LNCaP clone FGC (cell line): ENCODE data around the gene GCDH.
"Not testable (repeated sequence)": the region's sequence is repeated elsewhere in the genome, so short reads cannot be mapped to it uniquely, and the experiment has no call there.

Experiments used
- DNase-seq: peaks from one replicate; pipeline ENCODE4 v3.0.0-alpha.2; 2011; ENCODE audit warnings: low read depth
- H3K4me3 ChIP-seq: 2 replicates; pipeline ENCODE4 v1.5.1; 2011; ENCODE audit warnings: mild to moderate bottlenecking, low read depth, low read length, control low read depth
- CTCF ChIP-seq: IDR thresholded peaks from 2 replicates; pipeline ENCODE4 v1.5.1; 2012; ENCODE audit warnings: mild to moderate bottlenecking; ENCODE audit not compliant: control insufficient read depth, insufficient read depth; ENCODE audit errors: extremely low read depth

The GCDH gene

GRCh38 chr19:12884627-12884925 lies 6.4 kb upstream of the GCDH start:
- TF ChIP-seq CTCF, result no peak
- peak overlapping the region; percentile 51; the same call in 1 of the 2 replicates for H3K4me3 ChIP-seq
- no peak for DNase-seq

- DNase-seq, result peak; percentile 79
- peak overlapping the region; percentile 51 for H3K4me3 ChIP-seq
- peak; percentile 58 for TF ChIP-seq CTCF
Measured at GRCh38 chr19:12884926-12885748, 5.8 kb upstream of the GCDH start.

GRCh38 chr19:12885749-12886650 lies 5.0 kb upstream of the GCDH start:
- DNase-seq, result no peak
- peak overlapping the region; percentile 51 for H3K4me3 ChIP-seq
- TF ChIP-seq CTCF, result no peak

GRCh38 chr19:12886651-12886968 lies 4.3 kb upstream of the GCDH start:
- no peak for TF ChIP-seq CTCF
- H3K4me3 ChIP-seq, result no peak overlapping the region
- DNase-seq, result no peak

- DNase-seq, result no peak
- TF ChIP-seq CTCF, result no peak
- peak within 1 kb of the TSS; percentile 51; the same call in 1 of the 2 replicates for H3K4me3 ChIP-seq
Measured at GRCh38 chr19:12886969-12887747, 3.8 kb upstream of the GCDH start, which contains the start of gene KLF1. Gene KLF1, minus strand, starts transcription at chr19:12887201. Its CDS starts 61 bp downstream, at chr19:12887140.

GRCh38 chr19:12888006-12888603 lies 2.9 kb upstream of the GCDH start:
- no peak for TF ChIP-seq CTCF
- H3K4me3 ChIP-seq, result no peak overlapping the region
- no peak for DNase-seq

- DNase-seq, result not testable (repeated sequence)
- peak overlapping the region; percentile 99 for H3K4me3 ChIP-seq
Measured at GRCh38 chr19:12890299-12890786, 617 bp upstream of the GCDH start.
